K562 (cell line): ENCODE measurements around the gene SERPINA3. TPM values are rescaled to one million over a fixed set of nuclear protein-coding genes. Genes with fewer than 3 reads are reported as not detected.

Source experiments
- ATAC-seq: fragments of 200-7000 bp; cut with Tn5 transposase; 3 replicates; pipeline ENCODE4 v1.9.1; 2020; ENCODE audit warnings: moderate library complexity
- BruUV-seq: library from RNA; stranded (reverse); fragments of 400-500 nt; replicated peaks from 2 replicates; lab custom pipeline; 2021; lab: Mats Ljungman, UMichigan
- CTCF ChIA-PET: fragments of 300-600 bp; formaldehyde crosslinking; extraction: SDS; loops from one replicate; lab custom pipeline; 2021; ENCODE audit warnings: low intra/inter-chr PET ratio; lab: Yijun Ruan, JAX
- POLR2A ChIA-PET: fragments of 300-600, 350-650 bp; sonication (Branson Sonifier 250); formaldehyde crosslinking; extraction: SDS; loops from one replicate; lab custom pipeline; 2021; ENCODE audit warnings: antibody characterized with exemption, inconsistent platforms; lab: Yijun Ruan, JAX
- DNase-seq, 4 experiments: peaks; one replicate each; pipeline versions ENCODE4 v3.0.0 to v3.0.0-alpha.2; 2011 to 2018; ENCODE audit warnings: low spot score in 3 of 4, mixed read lengths in 3 of 4; ENCODE audit errors: extremely low read depth in 1 of 4
- FAIRE-seq: peaks from 2 replicates; lab custom pipeline; 2011; peaks lifted over from hg19 to GRCh38; lab: Jason Lieb, UNC
- H2AFZ ChIP-seq: 2 replicates; pipeline ENCODE4 v1.6.0; 2011; ENCODE audit warnings: low read depth, low read length, control low read depth, inconsistent platforms
- H3K27ac ChIP-seq: fragments of 200-600 bp; 3 replicates; pipeline ENCODE4 v1.8.0; 2011; ENCODE audit warnings: low read depth, mild to moderate bottlenecking, control low read depth, inconsistent platforms, low read length, moderate library complexity, mixed read lengths; ENCODE audit errors: extremely low read depth
- H3K27me3 ChIP-seq, 2 experiments: fragments of 300-600 bp in 1 of 2; 2 replicates in 1 of 2; 3 replicates in 1 of 2; pipeline versions ENCODE4 v1.6.0 to v1.8.0; 2011; ENCODE audit warnings: inconsistent platforms in 2 of 2, low read length in 2 of 2, mild to moderate bottlenecking in 1 of 2, mixed read lengths in 1 of 2, moderate library complexity in 1 of 2; ENCODE audit not compliant: control insufficient read depth in 2 of 2, insufficient read depth in 2 of 2
- H3K36me3 ChIP-seq: fragments of 300-600 bp; 3 replicates; pipeline ENCODE4 v1.8.0; 2011; ENCODE audit warnings: mild to moderate bottlenecking, low read length, inconsistent platforms; ENCODE audit not compliant: control insufficient read depth, insufficient read depth
- H3K4me1 ChIP-seq, 2 experiments: fragments of 200-600 bp in 1 of 2; replicated peaks in 1 of 2; 2 replicates in 1 of 2; 3 replicates in 1 of 2; pipeline versions ENCODE4 v1.5.1 to v1.8.0; 2011; ENCODE audit warnings: inconsistent platforms in 2 of 2, low read length in 2 of 2, mild to moderate bottlenecking in 1 of 2, mixed read lengths in 1 of 2, moderate library complexity in 1 of 2; ENCODE audit not compliant: control insufficient read depth in 2 of 2, insufficient read depth in 2 of 2
- H3K4me2 ChIP-seq: 2 replicates; pipeline ENCODE4 v1.6.1; 2011; ENCODE audit warnings: low read length, control low read depth, inconsistent platforms, mixed read lengths; ENCODE audit not compliant: insufficient read depth
- H3K4me3 ChIP-seq: fragments of 200-600 bp; sonication (generic), shearing (Covaris generic); 2 replicates; pipeline ENCODE4 v1.5.1; 2016; ENCODE audit warnings: control low read depth, inconsistent platforms
- H3K79me2 ChIP-seq: fragments of 200-600 bp; 3 replicates; pipeline ENCODE4 v1.8.0; 2011; ENCODE audit warnings: low read length, inconsistent platforms; ENCODE audit not compliant: control insufficient read depth, insufficient read depth
- H3K9ac ChIP-seq, 2 experiments: 2 replicates each; pipeline versions ENCODE4 v1.6.0 to v1.6.1; 2011; ENCODE audit warnings: low read depth in 2 of 2, low read length in 2 of 2, control low read depth in 1 of 2, inconsistent platforms in 1 of 2, mild to moderate bottlenecking in 1 of 2, mixed read lengths in 1 of 2; ENCODE audit not compliant: insufficient read depth in 1 of 2
- H3K9me1 ChIP-seq: one replicate; pipeline ENCODE4 v1.6.0; 2011; ENCODE audit warnings: inconsistent platforms, mild to moderate bottlenecking, low read length, moderate library complexity; ENCODE audit not compliant: control insufficient read depth, insufficient read depth
- H3K9me3 ChIP-seq: replicated peaks from 2 replicates; pipeline ENCODE4 v1.5.1; 2011; ENCODE audit warnings: low read depth, low read length, inconsistent platforms; ENCODE audit not compliant: control insufficient read depth, insufficient read depth
- H4K20me1 ChIP-seq: replicated peaks from 2 replicates; pipeline ENCODE4 v1.6.1; 2011; ENCODE audit warnings: low read length, inconsistent platforms, mixed read lengths; ENCODE audit not compliant: control insufficient read depth, insufficient read depth
- BACH1 ChIP-seq: fragments of 200-800 bp; sonication (Bioruptor generic); IDR thresholded peaks from 2 replicates; pipeline ENCODE4 v1.6.1; 2016; ENCODE audit warnings: missing genetic modification characterization, missing compliant biosample characterization
- CCNT2 ChIP-seq: IDR thresholded peaks from 2 replicates; pipeline ENCODE4 v1.6.1; 2011; ENCODE audit warnings: borderline replicate concordance, low read depth, mild to moderate bottlenecking, moderate library complexity, mixed read lengths, low read length; ENCODE audit not compliant: insufficient read length; ENCODE audit errors: extremely low read depth
- FOXA1 ChIP-seq: fragments of 450-650 bp; IDR thresholded peaks from 2 replicates; pipeline ENCODE4 v1.6.1; 2016; ENCODE audit warnings: mild to moderate bottlenecking, borderline replicate concordance
- FOXM1 ChIP-seq, 2 experiments: fragments of 450-650 bp in 1 of 2; sonication (generic) in 1 of 2; formaldehyde crosslinking in 1 of 2; IDR thresholded peaks; 2 replicates each; pipeline versions ENCODE4 v1.6.1 to v1.9.0; 2017 to 2022; ENCODE audit warnings: low read depth in 2 of 2, mild to moderate bottlenecking in 2 of 2, missing genetic modification reagents in 1 of 2, moderate library complexity in 1 of 2
- GABPA ChIP-seq: fragments of 200-800 bp; sonication (Bioruptor generic); conservative IDR thresholded peaks from 2 replicates; pipeline ENCODE4 v1.6.1; 2016; ENCODE audit warnings: low read depth, missing genetic modification characterization, missing compliant biosample characterization
- GATAD2A ChIP-seq: fragments of 450-650 bp; IDR thresholded peaks from 2 replicates; pipeline ENCODE4 v1.6.1; 2017
- HNRNPH1 ChIP-seq: fragments of 200-400 bp; formaldehyde crosslinking; optimal IDR thresholded peaks from 2 replicates; pipeline ENCODE3; 2017; ENCODE audit warnings: low read depth, mild to moderate bottlenecking, low read length, moderate library complexity
- IFI16 ChIP-seq: fragments of 250-450 bp; sonication (Bioruptor Pico); IDR thresholded peaks from 2 replicates; pipeline ENCODE4 v2.1.2; 2022; ENCODE audit warnings: mild to moderate bottlenecking, inconsistent platforms
- MNT ChIP-seq, 2 experiments: fragments of 450-650 bp; conservative IDR thresholded peaks; 2 replicates each; pipeline ENCODE4 v1.6.1; 2017; ENCODE audit warnings: mild to moderate bottlenecking in 2 of 2, moderate library complexity in 2 of 2
- NR2C2 ChIP-seq, 2 experiments: fragments of 200-800 bp in 1 of 2; sonication (Bioruptor generic) in 1 of 2; sonication (generic) in 1 of 2; formaldehyde crosslinking in 1 of 2; IDR thresholded peaks; 2 replicates each; pipeline versions ENCODE4 v1.6.1 to v1.8.0; 2016 to 2022; ENCODE audit warnings: mild to moderate bottlenecking in 1 of 2, missing compliant biosample characterization in 1 of 2, missing genetic modification characterization in 1 of 2, missing genetic modification reagents in 1 of 2
- RBM22 ChIP-seq: fragments of 200-400 bp; formaldehyde crosslinking; IDR thresholded peaks from 2 replicates; pipeline ENCODE4 v1.6.1; 2018; ENCODE audit warnings: low read length, low read depth; ENCODE audit not compliant: poor library complexity, severe bottlenecking
- TBP ChIP-seq: optimal IDR thresholded peaks from 2 replicates; pipeline ENCODE3; 2011; ENCODE audit warnings: low read depth, low read length, improper control_type of control experiment
- ZBTB17 ChIP-seq: fragments of 450-650 bp; formaldehyde crosslinking; IDR thresholded peaks from 2 replicates; pipeline ENCODE4 v1.4.0; 2020; ENCODE audit warnings: mild to moderate bottlenecking
- ZNF644 ChIP-seq: fragments of 200-800 bp; sonication (Bioruptor generic); IDR thresholded peaks from 2 replicates; pipeline ENCODE4 v1.6.1; 2016; ENCODE audit warnings: low read depth, missing genetic modification characterization, missing compliant biosample characterization
- whole genome bisulfite sequencing: fragments of 100-300 bp; shearing (Covaris generic); methylation state at CpG from one replicate; pipeline ENCODE4 v1.1.6; 2016; ENCODE audit warnings: low coverage, mixed read lengths; ENCODE audit not compliant: insufficient coverage; ENCODE audit errors: missing lambda C conversion rate; 5-methylcytosine and 5-hydroxymethylcytosine counted together
- in situ Hi-C: fragments of 300-500 bp; cut with MboI; formaldehyde crosslinking; loops from 4 replicates; pipeline ENCODE4 v1.15.0; 2018; ENCODE audit warnings: inconsistent platforms, mixed read lengths
- intact Hi-C: fragments of 100-400 bp; cut with micrococcal nuclease; formaldehyde crosslinking; loops from 2 replicates; pipeline ENCODE4 v1.14.2; 2022
- polyA plus RNA-seq, 8 experiments: library from polyadenylated mRNA; depleted of rRNA in 4 of 8; stranded (reverse) in 5 of 8; unstranded in 3 of 8; fragments of >200 nt; fragmentation: Nextera tagmentation in 2 of 8; fragmentation: Illumina TruSeq in 1 of 8; extraction: Ambion mirVana in 2 of 8; extraction: Trizol in 1 of 8; gene quantifications; 2 replicates each; pipeline versions ENCODE4 v1.2.1 to v1.2.3, GENCODE V29; 2011 to 2014; ENCODE audit warnings: inconsistent platforms in 1 of 8, missing spikeins in 1 of 8
- total RNA-seq, 7 experiments: library from RNA; depleted of rRNA in 6 of 7; stranded (reverse); fragments of >200 nt in 6 of 7; fragmentation: Illumina TruSeq in 2 of 7; extraction: Trizol in 2 of 7; gene quantifications; 2 replicates each; pipeline versions ENCODE4 v1.2.1 to v1.2.3, GENCODE V29; 2011 to 2021; ENCODE audit warnings: low replicate concordance in 1 of 7

The SERPINA3 gene
- total and polyA plus RNA-seq, 9 of the 15 experiments (the other 6 are each of a cell fraction or from before 2014, with no cell fraction given) = 2.3 TPM; not detected in 8

- in situ Hi-C loops (no loop called here), intact Hi-C loops (no loop called here)
- WGBS = 0% methylated on average over 5 of the region's 6 CpGs
- ChIA-PET POLR2A (no interaction called here), CTCF (no interaction called here)
- Histone ChIP-seq H3K9me3 (no peaks in the 10 kb centered on the region), H3K4me2 (no peak overlapping the region), H3K27ac (no peak overlapping the region), H3K27me3 (no peaks in the 10 kb centered on the region), H3K9me1 (no peaks in the 10 kb centered on the region), H3K9ac (no peak overlapping the region), H3K79me2 (no peaks in the 10 kb centered on the region), H3K4me3 (no peak overlapping the region), H2AFZ (no peak overlapping the region), H3K4me1 (no peaks in the 10 kb centered on the region; a peak in 1 of 5 replicates), H4K20me1 (no peaks in the 10 kb centered on the region), H3K36me3 (no peaks in the 10 kb centered on the region)
- BruUV-seq = no TSS peak
- ATAC-seq (no peak), DNase-seq (no peak), FAIRE-seq (no peak)
- TF ChIP-seq ZNF644 (no peak), HNRNPH1 (no peak), TBP (no peak), RBM22 (no peak), BACH1 (tag) (no peak), IFI16 (no peak), FOXM1 (IDR thresholded peaks at IDR 0.05; ENCODE audit: low read depth) (no peak), FOXM1 (CRISPR knock-in tag; IDR thresholded peaks at IDR 0.05; ENCODE audit: low read depth) (no peak), FOXA1 (no peak), ZBTB17 (no peak), GATAD2A (no peak), CCNT2 (no peak), MNT (conservative IDR thresholded peaks at IDR 0.05) (no peak), GABPA (tag) (no peak), NR2C2 (CRISPR knock-in tag; IDR thresholded peaks at IDR 0.05) (no peak), NR2C2 (tag; IDR thresholded peaks at IDR 0.05) (no peak)
Measured at GRCh38 chr14:94578712-94579111, 33.5 kb upstream of the SERPINA3 start.
